Raji (cell line): ENCODE results near the gene SMCP.

Experiments
- POLR2A ChIP-seq: IDR thresholded peaks from 2 replicates; pipeline ENCODE4 v1.6.1; 2011; ENCODE audit warnings: low read depth, low read length, control low read depth; ENCODE audit not compliant: insufficient read depth

The SMCP gene

GRCh38 chr1:152879559-152880198 lies 1.6 kb downstream of the SMCP start:
- no peak for TF ChIP-seq POLR2A

- TF ChIP-seq POLR2A: no peak
Observed at GRCh38 chr1:152880316-152880715, 2.2 kb downstream of the SMCP start.

GRCh38 chr1:152880907-152881306 lies 2.8 kb downstream of the SMCP start:
- no peak for TF ChIP-seq POLR2A

- TF ChIP-seq POLR2A: no peak
Observed at GRCh38 chr1:152884085-152884484, 6.0 kb downstream of the SMCP start.

- TF ChIP-seq POLR2A: no peak
Observed at GRCh38 chr1:152884506-152884905, 6.4 kb downstream of the SMCP start.

GRCh38 chr1:152884966-152885624 lies 7.0 kb downstream of the SMCP start:
- TF ChIP-seq POLR2A: no peak

- TF ChIP-seq POLR2A: no peak
Observed at GRCh38 chr1:152886085-152886484, 8.0 kb downstream of the SMCP start.

GRCh38 chr1:152886758-152887409 lies 8.8 kb downstream of the SMCP start:
- TF ChIP-seq POLR2A: no peak

- no peak for TF ChIP-seq POLR2A
Observed at GRCh38 chr1:152888126-152888525, 10.0 kb downstream of the SMCP start.

GRCh38 chr1:152899027-152899426 lies 20.9 kb downstream of the SMCP start:
- TF ChIP-seq POLR2A: no peak

GRCh38 chr1:152899883-152900282 lies 21.8 kb downstream of the SMCP start:
- TF ChIP-seq POLR2A: no peak

- no peak for TF ChIP-seq POLR2A
Observed at GRCh38 chr1:152901631-152902030, 23.5 kb downstream of the SMCP start.

- no peak for TF ChIP-seq POLR2A
Observed at GRCh38 chr1:152902636-152903035, 24.5 kb downstream of the SMCP start.

GRCh38 chr1:152904688-152905440 lies 26.7 kb downstream of the SMCP start:
- no peak for TF ChIP-seq POLR2A

- TF ChIP-seq POLR2A: no peak
Observed at GRCh38 chr1:152906023-152906565, 28.0 kb downstream of the SMCP start.
